NAMALWA (cell line): Measurements from ENCODE around the gene STK31.
"Not testable (repeated sequence)": the region's sequence is repeated elsewhere in the genome, so short reads cannot be mapped to it uniquely, and the experiment has no call there.

Source experiments
- DNase-seq: peaks from one replicate; pipeline ENCODE4 v3.0.0-alpha.2; 2015; ENCODE audit warnings: low spot score

The STK31 gene

DNA sequence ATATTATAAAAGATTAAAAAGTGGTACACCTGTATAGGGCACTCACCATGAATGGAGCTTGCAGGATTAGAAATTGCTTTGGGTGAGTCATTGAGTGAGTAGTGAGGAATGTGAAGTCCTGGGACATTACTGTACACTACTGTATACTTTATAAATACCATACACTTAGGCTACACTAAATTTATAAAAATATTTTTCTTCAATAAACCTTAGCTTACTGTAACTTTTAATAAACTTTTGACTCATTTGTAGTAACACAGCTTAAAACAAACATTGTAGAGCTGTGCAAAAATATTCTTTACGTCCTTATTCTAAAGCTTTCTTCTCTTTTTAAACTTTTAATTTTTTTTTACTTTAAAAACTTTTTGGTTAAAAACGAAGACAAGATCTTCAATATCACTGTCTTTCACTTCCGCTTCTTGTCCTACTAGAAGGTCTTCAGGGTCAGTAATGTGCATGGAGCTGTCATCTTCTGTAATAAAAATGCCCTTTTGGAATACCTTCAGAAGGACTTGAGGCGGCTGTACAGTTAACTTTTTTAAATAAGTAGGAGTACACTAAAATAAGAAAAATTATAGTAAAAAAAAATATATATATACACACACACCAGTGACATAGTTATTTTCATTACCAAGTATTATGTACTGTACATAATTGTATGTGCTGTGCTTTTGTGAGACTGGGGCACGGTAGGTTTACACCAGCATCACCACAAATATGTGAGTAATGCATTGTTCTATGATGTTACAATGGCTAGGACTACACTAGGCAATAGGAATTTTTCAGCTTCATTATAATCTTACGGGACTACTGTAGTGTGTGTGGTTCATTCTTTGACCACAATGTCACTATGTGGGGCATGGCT is 3.5 kb downstream of the STK31 start:
- no peak for DNase-seq

DNA sequence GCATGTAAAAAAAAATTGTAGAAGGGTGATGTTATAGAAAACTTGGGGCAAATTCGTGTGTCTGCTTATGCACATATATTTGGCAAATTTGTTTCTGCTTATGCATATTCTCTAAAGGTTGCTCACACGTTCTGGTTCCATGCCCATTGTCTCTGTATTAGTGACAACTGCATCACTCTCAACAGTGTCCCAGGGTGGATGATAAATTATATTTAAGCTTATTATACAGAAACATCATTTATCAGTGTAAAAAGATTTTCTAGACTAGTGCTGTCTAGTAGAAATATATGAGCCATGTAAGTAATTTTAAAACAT is 4.1 kb downstream of the STK31 start:
- DNase-seq, result no peak

DNA sequence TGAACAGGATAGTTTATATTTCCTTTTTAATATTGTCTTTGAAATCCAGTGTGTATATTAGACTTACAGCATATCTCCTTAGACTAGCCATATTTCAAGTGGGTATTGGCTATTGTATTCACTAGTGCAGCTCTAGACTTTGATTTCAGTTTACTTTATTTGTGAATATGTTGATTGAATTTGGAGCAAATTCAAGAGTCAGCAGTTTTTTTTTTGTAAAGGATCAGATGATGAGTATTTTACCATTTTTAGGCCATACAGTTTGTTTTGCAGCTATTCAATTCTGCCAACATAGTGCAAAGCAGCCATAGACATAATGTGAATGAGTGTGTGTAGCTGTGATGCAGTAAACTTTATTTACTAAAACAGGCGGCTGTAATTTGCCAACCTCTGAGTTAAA is 4.6 kb downstream of the STK31 start:
- DNase-seq, result no peak

DNA sequence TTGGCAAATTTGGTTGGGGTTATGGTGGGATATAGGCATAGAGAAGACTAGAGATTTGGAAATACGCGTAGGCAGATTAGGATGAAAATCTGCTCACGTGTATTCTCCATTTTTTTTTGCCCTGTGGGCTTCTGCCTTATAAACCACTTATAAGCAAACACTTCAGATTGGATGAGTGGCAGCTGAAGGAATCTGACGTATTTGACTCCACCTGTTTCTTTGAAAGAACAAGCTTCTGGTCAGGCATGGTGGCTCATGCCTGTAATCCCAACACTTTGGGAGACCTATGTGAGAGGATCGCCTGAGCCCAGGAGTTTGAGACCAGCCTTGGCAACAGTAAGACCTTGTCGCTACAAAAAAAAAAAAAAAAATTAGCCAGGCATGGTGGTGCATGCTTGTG is 5.1 kb downstream of the STK31 start:
- DNase-seq, result no peak

DNA sequence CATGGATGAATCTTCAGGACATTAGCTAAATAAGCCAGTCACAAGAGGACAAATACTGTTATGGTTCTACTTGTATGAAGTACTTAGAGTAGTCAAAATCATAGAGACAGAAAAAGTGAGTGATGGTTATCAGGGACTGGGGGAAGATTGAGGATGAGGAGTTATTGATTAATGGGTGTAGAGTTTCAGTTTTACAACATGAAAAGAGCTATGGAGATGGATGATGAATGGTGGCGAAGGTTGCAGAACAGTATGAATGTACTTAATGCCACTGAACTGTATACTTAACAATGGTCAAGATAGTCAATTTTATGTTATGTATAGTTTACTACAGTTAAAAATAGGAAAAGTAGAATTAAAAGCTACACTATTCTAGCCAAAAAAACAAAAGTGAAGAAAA is 7.8 kb downstream of the STK31 start:
- no peak for DNase-seq

DNA sequence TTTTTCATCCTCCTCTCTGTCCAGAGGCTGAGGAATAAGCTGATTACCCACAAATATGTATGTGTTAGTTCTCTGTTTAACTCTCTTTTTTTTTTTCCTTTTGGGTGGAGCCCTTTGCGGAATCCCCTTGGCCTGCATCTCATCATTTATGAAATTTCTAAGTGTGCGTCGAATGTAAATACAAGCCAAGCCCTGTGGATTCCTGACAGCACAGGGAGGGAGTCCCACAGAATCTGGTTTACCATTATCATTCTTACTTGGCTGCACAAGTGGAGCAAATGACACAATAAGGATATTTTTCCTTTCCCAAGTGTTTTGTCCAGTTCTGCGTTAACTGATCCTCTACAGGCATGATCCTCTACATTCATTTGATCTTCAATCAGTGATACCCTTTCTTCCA is 11.4 kb downstream of the STK31 start:
- no peak for DNase-seq

DNA sequence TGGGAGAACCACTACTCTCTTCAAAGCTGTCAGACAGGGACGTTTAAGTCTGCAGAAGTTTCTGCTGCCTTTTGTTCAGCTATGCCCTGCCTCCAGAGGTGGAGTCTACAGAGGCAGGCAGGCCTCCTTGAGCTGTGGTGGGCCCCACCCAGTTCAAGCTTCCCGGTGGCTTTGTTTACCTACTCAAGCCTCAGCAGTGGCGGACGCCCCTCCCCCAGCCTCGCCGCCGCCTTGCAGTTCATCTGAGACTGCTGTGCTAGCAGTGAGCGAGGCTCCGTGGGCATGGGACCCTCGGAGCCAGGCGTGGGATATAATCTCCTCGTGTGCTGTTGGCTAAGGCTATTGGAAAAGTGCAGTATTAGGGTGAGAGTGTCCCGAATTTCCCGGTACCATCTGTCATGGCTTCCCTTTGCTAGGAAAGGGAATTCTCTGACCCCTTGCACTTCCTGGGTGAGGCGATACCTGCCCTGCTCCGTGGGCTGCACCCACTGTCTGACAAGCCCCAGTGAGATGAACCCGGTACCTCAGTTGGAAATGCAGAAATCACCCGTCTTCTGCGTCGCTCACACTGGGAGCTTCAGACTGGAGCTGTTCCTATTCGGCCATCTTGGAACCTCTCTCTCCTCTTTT is 12.7 kb downstream of the STK31 start:
- not testable (repeated sequence) for DNase-seq

DNA sequence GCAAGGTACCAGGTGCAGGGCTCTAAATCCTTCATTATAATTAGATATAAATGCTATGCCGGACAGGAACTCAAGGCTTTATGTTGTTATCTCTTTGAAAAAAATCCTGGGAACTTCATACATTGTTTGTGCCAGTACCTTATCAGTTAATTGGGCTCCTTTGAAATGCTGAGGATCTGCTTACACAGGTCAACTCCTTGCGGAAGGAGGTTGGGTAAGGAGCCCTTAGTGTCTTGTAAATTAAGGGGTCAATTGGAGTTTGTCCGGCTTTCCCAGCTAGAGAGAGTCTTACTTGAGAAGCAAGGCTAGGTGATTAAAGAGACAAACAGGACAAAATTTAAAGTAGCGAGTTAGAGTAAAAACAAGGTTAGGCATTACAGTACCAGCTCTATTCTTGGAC is 14.1 kb downstream of the STK31 start:
- not testable (repeated sequence) for DNase-seq

DNA sequence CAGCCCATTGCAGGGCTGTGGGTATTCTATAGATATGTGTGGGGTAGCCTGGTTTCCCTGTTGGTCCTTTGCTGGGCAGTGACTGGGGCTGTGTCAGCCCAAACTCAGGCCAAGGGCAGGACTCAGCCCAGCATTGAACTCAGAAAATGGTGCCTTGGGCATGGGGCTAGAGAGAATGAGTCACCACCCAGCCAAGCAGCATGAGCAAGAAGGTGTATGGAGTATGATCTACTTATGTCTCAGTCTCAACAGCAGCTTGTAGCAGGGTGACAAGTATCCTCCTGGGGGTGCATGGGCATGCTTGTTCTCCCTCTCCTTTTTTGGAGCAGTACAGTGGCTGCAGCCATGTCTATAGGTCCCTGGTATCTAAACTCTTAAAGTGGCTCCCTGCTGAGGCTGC is 32.0 kb downstream of the STK31 start:
- no peak for DNase-seq

DNA sequence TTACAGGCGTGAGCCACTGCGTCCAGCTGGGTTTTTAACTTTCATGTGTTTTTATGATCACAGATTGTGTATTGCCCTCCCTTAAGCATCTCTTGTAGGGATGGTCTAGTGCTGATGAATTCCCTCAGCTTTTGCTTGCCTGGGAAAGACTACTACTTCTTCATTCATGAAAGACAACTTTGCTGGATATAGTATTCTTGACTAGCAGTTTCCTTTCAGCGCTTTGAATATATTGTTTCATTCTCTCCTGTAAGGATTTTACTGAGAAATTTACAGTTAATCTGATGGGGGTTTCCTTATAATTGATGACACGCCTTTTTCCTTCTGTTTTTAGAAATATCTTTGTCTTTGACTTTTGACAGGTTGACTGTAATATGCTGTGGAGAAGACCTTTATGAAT is 33.2 kb downstream of the STK31 start:
- DNase-seq, result no peak

DNA sequence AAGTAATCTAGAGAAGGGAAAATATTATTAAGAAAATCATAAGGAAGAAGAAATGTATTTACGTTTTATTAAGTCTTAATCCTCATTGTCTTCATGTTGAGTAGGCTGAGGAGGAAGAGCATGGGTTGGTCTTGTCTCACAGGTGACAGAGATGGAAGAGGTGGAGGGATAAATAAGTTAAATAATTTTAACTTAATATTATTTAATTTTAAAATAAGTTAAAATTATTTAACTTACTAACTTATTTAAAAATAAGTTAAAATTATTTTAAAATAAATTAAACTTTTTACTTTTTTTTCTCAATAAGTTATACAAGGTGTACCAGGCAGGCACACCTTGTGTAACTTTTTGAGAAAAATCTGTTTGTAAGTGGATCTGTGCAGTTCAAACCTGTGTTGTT is 36.6 kb downstream of the STK31 start:
- DNase-seq, result no peak

DNA sequence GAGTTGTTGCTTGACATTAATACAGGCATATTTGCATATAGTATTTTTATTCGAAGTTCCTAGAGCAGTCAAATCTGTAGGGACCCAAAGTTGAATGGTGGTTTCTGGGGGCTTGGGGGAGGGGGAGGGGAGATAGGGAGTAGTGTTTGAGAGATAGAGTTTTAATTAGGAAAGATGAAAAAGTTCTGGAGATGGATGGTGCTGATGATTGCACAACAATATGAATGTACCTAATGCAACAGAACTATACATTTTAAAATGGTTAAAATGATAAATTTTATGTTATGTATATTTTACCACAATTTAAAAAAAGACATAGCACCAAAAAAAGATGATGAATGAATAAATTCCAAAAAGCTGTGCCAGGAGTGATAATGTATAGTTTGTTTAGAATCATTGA is 41.8 kb downstream of the STK31 start:
- DNase-seq, result no peak

DNA sequence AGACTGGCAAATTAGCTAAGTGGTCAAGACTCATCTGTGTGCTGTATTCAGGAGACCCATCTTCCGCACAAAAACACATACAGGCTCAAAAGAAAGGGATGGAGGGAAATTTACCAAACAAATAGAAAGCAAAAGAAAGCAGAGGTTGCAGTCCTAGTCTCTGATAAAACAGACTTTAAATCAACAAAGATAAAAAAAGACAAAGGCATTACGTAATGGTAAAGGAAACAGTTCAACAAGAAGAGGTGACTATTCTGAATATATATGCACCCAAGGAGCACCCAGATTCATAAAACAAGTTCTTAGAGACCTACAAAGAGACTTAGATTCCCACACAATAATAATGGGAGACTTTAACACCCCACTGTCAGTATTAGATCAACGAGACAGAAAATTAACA is 48.8 kb downstream of the STK31 start:
- not testable (repeated sequence) for DNase-seq

DNA sequence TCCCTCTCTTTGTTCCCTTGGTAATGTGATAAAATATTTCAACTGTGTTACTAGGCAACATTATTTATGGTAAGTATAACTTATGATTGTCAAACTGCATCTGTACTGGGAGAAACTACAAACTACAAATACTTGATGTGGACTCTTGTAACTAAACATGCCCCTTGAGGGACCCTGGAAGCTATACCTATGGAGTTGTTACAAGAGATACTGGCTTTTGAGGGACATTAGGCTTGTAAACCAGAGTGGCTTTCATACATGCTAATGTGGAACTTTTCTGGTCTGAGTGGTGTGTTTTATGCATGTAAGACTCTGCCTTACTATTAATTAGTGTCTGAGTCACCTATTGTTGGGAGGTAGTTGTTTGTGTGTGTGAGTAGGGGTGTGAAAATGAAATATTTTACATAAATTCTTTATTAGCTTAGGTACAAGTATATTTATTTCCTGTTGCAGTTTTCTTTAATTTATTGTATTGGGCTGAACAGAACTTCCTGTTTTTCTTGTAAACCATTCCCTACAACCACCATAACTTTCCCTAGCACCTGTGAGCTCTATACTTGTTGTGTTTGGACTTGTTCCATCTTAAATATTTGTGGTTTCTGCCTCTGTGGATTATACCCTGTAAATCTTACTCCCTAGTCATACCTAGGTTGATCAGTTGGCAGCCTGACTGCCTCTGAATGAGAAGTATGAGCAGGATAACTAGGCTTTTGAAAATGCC is 49.8 kb downstream of the STK31 start:
- no peak for DNase-seq

DNA sequence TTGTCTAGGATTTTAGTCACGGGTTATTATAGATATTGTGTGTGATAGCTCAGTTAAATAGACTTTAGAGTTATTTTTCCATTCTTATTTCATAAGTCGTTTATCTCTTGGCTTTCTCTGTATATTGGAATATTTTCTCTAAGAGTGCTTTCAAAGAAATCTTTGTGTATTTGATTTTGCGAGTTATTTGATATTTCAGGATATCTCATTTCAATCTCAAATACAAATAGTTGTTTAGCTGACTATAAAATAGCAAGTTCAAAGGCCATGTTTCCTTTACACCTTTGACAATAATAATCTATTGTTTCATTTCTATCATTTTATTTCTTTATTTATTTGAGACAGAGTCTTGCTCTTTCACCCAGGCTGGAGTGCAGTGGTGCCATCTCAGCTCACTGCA is 55.9 kb downstream of the STK31 start:
- DNase-seq, result no peak

DNA sequence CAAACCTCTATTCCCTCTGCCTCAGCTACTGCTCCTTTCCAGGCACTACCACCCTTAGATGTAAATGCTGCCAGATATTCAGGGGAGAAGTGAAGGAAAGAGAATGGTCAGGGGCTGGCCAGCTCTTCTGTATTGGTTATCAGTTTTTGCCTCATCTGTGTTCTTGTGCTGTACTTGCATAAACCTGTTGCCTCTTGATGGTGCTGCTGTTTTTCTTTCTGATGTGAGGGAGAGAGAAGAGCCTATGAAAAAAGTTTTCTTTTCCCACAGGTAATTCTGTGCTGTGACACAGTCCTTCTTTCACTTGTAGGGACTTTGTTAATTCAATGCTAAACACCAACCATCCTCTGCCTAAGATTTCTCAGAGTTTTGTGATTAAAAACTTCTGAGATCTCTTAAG is 57.5 kb downstream of the STK31 start:
- no peak for DNase-seq

DNA sequence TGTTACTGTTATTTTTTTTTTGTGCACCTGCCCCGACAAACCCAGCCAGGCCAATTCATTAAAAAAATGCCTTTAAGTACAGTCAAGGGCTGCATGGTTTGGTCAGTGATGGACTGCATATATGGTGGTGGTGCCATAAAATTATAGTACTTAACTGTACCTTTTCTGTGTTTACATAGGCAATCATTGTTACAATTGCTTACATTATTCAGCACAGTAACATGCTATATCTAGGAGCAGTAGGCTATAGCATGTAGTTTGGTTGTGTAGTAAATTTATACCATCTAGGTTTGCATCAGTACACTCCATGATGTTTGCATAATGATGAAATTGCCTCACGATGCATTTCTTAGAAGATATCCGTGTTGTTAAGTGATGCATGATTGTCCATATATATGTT is 58.0 kb downstream of the STK31 start:
- DNase-seq, result no peak

DNA sequence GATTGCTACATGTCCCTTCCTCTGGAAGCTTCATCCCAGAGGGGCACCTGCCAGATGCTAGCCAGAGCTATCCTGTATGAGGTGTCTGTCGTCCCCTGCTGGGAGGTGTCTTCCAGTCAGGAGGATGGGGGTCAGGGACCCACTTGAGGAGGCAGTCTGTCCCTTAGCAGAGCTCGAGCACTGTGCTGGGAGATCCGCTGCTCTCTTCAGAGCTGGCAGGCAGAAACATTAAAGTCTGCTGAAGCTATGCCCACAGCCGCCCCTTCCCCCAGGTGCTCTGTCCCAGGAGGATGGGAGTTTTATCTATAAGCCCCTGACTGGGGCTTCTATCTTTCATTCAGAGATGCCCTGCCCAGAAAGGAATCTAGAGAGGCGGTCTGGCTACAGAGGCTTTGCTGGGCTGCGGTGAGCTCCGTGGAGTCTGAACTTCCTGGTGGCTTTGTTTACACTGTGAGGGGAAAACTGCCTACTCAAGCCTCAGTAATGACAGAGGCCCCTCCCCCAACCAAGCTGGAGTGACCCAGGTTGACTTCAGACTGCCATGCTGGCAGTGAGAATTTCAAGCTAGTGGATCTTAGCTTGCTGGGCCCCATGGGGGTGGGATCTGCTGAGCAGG is 69.3 kb downstream of the STK31 start:
- DNase-seq, result not testable (repeated sequence)

DNA sequence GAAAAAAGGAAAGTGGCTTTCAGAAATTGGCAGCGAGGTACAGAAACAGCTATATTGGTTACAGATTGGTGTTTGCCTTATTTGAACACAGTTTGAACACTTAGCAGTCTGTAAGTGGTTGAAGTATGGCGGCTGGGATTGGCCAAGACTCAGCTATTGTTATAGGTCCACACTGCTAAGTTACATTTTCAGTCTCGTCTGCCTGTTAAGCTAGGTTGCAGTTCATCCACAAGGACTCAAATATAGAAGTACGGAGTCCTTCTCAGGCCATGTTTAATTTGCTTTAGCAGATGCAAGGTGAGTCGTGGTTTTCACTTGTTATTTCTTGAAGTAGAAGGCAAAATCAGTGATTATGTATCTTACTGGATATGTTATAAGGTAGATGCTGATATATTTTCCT is 73.1 kb downstream of the STK31 start:
- no peak for DNase-seq

DNA sequence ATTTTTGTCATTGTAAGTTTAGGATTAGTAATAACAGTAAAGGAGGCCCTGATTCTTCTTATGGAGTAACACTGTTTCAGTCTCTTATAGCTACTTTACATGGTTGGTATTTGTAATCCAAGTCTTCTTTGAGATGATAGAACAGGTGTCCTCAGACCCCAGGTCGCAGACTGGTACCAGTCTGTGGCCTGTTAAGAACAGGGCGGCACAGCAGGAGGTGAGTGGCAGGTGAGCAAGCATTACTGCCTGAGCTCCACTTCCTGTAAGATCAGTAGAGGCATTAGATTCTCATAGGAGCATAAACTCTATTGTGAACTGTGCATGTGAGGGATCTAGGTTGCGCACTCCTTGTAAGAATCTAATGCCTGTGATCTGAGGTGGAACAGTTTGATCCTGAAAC is 77.3 kb downstream of the STK31 start:
- no peak for DNase-seq

DNA sequence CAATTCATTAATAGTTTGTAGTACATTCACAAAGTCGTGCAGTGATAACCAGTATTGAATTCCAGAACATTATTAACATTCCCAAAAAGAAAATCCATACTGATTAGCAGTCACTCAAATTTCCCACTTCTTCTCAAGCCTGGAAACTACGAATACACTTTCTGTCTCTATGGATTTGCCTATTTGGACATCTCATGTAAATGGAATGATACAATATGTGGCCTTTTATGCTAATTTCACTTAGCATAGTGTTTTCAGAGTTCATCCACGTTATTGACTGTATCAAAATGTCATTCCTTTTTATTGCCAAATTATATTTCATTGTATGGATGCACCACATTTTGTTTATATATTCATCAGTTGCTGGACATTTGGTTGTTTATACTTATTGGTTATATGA is 78.8 kb downstream of the STK31 start:
- no peak for DNase-seq

DNA sequence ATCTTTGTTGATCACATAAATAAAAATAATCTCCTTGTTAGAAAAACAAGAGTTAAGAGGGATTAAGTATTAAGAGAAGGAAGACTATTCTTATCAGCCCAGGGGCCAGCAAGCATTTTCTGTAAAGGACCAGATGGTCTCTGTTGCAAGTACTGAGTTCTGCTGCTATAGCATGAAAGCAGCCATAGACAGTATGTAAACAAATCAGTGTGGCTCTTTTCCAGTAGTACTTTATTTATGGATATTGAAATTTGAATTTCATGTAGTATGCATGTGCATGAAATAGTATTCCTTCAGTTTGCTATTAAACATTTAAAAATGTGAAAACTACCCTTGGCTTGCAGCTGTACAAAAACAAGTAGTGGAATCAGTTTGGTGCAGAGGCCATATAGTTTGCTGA is 81.7 kb downstream of the STK31 start:
- no peak for DNase-seq
